NOMO-1 treated with DMSO at 0.1 percent for 48 hours (cell line): ENCODE data around the gene MMP27.
"Not testable (repeated sequence)": the region's sequence is repeated elsewhere in the genome, so short reads cannot be mapped to it uniquely, and the experiment has no call there.

Experiments used
- DNase-seq: peaks from one replicate; lab custom pipeline; 2025; ENCODE audit not compliant: unreplicated experiment; lab: John Stamatoyannopoulos, UW

MMP27 gene, protein sequence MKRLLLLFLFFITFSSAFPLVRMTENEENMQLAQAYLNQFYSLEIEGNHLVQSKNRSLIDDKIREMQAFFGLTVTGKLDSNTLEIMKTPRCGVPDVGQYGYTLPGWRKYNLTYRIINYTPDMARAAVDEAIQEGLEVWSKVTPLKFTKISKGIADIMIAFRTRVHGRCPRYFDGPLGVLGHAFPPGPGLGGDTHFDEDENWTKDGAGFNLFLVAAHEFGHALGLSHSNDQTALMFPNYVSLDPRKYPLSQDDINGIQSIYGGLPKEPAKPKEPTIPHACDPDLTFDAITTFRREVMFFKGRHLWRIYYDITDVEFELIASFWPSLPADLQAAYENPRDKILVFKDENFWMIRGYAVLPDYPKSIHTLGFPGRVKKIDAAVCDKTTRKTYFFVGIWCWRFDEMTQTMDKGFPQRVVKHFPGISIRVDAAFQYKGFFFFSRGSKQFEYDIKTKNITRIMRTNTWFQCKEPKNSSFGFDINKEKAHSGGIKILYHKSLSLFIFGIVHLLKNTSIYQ

DNA sequence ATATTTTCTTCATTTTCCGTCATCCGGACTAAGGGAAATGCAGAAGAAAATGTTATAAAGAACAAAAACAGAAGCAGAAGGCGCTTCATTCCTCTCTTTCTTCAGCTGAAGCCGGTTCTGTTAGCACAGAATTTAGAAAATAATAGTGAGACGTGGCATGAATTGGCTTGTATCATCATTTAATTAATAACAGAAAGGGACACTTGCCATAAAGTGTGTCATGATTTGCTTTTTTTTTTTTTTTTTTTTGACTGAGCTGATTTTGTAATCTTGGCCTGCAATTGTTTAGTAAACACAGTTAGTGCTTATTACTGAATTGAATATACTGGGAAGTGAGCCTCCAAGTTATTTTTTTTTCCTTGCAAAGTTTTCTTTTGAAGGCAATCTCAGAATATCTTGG is at the start of gene MMP27:
TSS of gene MMP27 (minus strand) at position 144 of the 400 bp plus-strand sequence. CDS start at position 89, 55 bp downstream.
- no peak for DNase-seq

DNA sequence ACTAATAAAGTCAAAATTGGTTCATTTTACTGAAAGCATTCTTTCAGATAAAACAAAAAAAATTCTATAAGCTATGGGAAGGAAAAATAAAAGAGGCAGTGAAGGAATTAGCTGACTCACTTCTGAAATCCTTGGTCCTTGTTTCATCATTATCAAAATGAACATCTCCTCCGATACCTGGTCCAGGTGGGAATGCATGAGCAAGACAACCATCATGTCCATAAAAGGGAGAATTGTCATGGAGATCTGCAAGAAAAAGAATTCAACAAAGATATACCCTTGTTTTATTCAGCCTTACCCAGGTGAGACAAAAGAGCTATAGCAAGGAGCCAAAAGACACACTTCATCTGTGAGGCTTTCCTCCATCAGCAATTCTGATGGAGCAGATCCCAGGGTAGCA is 47.7 kb upstream of the MMP27 start:
- no peak for DNase-seq

DNA sequence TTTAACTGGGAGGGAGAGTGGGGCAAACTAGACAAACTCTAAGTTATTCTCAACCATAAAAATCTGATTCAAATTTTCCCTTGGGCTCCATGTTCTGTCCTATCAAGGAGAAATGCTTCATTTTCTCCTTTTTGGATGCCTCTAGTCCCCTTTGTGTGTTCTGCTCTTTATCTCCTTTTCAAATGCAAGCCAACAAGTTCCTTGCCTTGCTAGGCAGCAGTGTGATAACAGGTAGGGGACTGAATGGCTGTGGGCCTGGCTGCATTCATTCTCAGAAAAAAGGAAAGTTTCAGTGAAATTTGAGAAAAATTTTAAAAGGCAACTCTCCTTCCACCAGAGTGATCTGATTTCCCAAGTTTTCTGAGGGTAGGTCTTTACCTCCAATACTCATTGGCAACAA is 46.1 kb upstream of the MMP27 start:
- no peak for DNase-seq

DNA sequence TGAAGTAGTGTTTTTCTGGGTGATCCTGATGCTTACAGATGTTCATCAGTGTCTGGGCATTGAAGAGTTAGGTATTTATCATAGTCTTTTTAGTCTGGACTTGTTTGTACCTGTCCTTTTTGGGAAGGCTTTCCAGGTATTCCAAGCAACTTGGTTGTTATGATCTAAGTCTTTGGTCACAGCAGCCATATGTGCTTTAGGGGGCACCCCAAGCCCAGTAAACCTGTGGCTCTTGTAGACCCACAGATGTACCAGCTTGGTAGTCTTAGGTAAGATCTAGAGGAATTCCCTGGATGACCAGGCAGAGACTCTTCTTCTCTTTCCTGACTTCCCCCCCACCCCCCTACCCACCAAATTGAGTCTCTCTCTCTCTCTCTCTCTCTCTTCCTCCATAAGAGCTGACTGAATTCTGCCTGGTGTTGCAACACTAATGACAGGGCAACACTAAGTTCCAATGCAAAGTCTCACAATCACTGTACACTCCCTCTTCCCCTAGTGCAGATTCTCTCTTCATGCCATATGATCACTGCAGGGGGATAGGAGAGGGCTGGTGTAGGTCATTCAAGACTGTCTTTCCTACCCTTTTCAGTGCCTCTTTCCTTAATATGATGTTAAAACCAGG is 43.6 kb upstream of the MMP27 start:
- no peak for DNase-seq

DNA sequence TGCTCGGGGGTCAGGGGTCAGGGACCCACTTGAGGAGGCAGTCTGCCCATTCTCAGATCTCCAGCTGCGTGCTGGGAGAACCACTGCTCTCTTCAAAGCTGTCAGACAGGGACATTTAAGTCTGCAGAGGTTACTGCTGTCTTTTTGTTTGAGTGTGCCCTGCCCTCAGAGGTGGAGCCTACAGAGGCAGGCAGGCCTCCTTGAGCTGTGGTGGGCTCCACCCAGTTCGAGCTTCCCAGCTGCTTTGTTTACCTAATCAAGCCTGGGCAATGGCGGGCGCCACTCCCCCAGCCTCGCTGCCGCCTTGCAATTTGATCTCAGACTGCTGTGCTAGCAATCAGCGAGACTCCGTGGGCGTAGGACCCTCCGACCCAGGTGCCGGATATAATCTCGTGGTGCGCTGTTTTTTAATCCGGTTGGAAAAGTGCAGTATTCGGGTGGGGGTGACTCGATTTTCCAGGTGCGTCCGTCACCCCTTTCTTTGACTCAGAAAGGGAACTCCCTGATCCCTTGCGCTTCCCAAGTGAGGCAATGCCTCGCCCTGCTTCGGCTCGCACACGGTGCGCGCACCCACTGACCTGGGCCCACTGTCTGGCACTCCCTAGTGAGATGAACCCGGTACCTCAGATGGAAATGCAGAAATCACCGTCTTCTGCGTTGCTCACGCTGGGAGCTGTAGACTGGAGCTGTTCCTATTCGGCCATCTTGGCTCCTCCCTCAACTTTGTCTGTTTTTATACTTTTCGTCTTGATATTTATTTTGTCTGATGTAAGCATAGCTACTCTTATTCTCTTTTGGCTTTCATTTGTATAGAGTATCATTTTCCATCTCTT is 41.4 kb upstream of the MMP27 start:
- DNase-seq, result not testable (repeated sequence)

DNA sequence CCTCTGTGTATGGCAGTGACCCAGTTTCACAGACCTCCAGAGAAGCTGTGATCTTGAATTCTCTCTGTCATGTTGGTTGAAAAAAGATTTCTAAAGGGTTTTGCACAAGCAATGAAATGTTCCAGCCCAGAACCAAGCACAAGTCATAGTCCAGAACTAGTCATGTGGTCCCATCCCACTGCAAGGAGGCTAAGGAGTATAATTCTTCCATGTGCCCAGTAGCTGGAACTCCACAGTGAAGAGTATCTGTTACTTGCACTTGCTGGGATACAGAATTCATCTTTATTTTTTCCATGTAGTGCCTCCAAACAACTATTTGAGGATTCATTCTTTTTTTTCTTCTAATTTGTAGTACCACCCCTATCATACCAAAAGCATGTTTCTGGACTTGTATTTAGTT is 29.1 kb upstream of the MMP27 start:
- no peak for DNase-seq

DNA sequence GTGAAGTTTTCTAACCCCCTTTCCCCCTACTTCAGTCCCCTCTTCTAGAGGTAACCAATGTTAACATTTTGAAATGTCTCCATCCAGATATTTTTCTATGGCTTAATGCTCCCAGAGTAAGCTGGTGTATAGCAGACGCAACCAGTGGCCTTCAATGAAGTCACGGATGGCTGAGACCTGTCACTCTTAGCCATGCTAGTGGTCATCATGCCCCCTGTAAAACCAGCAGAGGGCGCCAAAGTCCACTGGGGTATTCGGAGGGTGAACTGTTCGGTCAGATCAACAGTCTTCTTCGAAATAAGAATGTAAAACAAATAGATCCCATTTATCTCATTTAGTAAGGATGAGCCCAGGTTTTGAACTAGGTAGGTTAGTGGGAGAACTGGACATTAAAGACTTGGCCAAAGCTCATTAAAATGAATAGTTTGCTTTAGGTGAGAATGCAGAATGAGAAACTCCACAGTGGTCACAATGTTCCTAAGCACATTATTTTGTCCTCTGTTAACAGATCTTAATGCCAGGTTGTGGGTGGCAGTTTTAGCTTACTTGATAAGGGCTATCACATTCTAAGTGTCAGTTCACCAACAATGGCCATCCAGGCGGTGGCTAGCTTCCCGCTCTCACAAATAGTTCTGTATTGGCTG is 27.8 kb upstream of the MMP27 start:
- DNase-seq, result peak; percentile 46

DNA sequence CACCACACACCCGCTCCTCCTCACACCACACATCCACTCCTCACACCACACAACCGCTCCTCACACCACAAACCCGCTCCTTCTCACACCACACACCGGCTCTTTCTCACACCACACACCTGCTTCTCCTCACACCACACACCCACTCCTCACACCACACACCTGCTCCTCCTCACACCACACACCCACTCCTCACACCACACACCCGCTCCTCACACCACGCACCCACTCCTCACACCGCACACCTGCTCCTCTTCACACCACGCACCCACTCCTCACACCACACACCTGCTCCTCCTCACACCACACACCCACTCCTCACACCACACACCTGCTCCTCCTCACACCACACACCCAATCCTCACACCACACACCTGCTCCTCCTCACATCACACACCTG is 25.4 kb upstream of the MMP27 start:
- not testable (repeated sequence) for DNase-seq

DNA sequence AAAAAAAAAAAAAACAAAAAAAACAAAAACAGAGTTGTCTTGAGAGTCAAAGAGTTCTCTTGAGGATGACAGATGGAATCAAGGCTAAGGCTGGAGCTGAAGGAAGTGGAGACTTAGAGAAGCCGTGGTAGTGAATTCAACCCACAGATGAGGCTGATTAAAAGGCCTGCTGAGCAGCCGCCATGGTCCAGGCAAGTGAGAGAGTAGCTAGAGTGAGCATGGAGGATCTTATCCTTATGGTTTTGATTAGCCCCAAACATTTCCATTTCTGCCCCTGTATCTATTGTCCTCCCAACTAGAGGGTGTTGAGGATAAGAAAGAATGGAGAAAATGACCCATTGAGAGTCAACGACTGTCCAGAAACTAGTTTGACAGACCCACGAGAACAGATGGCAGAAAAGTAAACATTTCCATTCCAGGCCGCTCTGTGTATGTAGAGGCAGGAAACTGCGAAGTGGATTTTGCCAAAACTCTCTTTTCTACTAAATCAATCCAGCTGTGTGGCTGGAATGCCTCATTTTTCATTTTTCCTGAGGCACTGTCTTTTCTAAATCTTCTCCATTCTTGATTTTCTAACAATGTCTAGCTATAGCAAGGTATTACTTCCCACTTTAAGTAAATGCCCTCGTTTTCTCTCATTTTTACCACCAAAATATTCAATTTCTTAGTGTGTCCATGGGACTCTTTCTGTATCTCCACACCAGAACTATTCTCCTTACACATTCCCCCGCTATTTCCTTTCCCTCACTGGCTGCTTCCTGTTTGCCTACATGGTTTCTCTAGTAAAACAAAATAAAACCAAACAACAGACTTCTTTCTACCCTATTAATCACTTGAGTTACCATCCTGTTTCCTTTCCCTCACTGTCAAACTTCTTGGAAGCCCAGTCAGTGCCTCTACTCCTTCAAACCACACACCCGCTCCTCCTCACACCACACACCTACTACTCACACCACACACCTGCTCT is 24.6 kb upstream of the MMP27 start:
- DNase-seq, result no peak

DNA sequence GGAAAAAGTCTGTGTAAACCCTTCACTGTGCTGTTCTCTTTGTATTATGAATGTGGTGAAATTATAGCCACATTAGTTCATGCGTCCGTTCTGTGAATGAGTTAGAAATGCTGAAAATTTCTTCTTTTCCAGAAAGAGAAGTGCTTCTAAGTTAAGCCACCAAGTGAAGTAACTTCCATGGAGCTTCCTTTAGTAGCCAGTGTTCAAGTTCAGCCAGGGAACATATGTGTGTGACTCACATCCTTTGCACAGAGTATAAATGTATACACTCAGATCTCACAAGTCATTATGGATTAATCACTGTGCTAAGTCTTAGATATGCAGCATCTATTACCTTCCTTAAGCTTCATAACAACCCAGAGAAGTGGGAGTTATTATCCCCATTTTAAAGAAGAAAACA is 22.3 kb upstream of the MMP27 start:
- DNase-seq, result peak; percentile 80

DNA sequence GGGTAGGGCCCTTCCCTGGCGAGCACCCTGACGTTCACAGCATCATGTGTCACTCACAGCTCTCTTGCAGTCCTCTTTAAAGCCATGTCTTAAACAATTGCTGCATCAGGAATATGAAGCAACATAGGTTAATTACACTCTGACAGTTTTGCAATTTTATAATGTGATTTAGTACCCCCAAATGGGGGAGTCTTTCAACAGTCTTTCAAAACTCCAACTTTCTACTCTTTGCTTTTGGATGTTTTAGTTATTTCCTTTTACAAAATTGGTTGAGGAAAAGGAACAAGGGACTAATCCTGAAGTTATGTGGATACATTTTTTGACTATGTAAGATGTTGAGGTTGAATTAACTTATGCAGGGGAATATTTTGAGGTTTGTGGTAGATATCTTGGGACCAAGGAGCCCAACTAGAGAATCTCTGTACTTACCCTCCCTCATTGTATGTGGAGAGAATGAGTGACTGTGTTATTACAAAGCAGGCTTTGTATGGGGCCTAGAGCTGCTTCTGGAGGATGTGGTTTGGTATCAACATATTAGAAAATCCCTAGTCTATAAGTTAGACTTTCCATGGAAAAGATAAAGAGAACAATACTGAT is 19.4 kb upstream of the MMP27 start, which contains the start of gene MMP8:
TSS of gene MMP8 (minus strand) at position 51 of the 597 bp plus-strand sequence. CDS start 99 bp downstream, outside the sequence.
- DNase-seq, result peak; percentile 77

DNA sequence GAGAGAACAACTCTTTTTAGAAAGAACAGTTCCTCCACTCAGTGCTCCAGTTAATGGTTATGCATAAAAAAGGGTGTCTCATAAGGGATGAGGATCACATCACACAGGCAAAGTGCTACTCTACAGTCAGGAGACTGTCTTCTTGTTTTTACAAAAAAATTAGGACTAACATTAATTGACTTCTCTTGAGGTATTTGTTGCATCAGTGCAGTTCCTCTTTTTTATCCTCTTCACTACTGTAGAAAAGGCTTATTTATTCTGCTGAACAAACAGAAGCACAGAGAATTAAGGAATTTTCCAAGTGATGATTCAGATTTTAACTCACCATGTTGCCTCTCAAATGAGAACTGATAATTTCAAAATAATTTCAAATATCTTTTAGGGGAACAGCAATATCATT is 17.3 kb upstream of the MMP27 start:
- peak; percentile 90 for DNase-seq

DNA sequence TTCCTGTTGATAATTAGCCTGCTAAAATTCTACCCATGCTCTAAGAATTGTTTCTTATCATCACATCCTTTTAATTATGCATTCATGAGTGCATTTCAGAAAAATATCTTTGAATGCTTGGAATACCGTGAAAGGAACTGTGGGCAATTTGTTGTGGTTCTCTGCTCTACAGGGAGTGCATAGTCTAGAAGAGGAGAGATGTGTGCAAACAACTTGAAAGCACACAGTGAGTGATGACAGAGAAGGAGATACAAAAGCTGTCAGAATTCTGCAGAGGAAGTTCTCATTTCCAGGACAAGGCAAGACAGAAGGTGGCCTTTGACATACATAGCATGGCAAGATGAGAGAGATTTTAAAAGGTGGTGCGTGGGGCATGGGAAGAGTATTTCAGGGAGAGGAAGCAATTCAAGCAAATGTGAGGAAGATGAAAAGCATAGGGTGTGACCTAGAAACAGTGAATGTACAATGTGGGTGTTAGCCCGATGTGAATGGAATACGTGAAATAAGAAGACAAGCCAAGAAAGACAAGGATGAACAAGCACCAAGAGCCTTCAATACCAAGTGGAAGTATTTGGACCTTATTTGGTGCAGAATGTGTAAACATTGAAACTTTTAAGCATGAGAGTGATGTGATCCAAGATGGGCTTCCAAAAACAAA is 14.2 kb upstream of the MMP27 start:
- DNase-seq, result no peak

DNA sequence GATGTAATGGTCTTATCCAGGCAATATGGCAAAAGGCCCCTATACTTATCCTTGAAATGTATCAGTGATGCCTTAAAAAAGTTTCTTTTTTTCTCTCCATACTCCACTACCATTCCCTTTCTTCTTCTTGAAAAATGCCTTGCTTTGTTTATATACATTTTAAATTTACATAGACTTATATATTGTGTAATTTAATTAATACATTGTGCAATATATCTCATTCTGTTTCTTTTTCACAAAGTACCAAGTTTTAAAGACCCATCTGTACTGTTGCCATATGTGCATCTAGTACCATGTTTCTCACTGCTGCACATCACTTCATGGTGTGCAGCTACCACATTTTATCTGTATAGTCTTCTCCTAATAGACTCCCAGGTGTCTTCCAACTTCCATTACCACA is 11.7 kb upstream of the MMP27 start:
- DNase-seq, result no peak

DNA sequence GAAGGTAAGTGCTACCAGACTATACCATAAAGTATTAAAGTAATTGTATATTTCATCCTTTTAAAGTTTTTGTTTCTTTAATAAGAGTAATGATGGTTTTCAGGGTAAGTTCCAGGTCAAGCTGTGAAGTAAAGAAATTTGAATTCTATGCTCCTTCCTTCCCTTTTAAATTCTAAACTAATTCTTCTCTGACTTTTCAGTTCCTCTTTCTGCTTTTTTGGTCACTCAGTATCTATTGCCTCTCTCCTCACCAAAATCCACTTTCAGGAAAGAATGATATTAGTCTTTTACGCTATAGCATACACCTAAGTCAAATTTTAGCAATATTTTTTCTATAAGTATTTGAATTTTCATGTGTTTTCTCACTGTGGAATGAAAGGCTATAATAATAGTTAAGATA is 11.0 kb upstream of the MMP27 start:
- DNase-seq, result peak; percentile 72

DNA sequence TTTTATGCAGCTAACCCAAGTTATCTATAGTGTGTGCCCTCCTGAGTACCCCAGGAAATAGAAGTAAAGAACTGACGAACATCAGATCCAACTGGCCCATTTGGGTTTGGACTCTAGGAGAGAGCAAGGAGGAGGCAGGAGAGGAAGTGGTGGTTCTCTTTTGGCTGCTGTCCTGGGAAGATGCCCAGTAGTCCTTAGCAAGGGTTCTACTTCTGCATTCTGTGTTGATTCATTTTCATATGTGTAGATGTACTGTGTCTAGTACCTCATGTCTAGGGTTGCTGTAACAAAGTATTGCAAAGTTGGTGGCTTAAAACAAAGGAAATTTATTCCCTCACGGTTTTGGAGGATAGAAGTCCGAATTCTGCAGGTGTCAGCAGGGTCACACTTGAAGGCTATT is 6.6 kb upstream of the MMP27 start:
- peak; percentile 54 for DNase-seq

DNA sequence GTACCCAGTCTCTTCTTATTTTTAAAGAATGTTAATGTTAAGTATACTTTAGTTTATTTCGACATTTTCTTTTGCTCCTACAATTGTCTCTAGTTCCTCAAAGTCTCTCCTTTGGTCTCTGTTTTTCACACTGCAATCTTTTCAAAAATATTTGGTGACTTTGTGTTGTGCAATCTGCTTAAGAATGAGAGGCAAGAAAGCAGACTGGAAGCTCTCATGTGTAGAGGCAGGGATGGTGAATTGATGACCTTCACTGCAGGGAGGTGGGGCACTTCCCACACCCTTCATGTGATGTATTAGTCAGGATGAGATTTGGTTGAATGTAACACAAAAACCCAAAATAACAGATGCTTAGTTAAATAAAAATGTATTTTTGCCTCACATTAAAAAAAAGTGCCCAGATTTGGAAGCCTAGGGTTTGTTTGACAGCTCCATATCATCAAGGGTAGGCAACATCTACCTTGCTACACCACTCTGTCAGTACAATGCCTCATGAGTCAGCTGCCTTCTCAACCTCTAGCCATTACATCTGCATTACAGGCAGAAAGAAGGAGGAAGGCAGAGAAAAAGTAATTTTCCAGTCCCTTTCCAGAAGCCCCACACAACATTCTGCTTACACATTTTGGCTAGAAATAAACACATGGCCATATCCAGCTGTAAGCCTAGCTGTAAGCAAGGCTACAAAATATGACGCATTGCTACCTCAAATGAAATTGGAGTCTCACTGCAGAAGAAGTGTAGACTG is 3.8 kb upstream of the MMP27 start:
- peak; percentile 83 for DNase-seq

DNA sequence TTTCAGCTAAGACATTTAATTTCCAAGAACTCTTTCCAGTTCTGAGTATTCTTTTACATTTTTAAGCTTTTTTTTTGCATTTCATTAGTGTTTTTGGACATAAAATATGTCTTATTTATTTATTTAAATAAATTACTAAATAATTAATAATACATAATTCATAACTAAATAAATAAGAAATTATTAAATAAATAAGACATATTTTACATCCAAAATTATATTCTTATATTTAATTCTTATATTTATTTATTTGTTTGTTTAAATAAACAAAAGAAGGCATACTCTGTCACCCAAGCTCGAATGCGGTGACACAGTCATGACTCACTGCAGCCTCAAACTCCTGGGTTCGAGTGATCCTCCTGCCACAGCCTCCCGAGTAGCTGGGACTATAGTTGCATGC is 3.1 kb upstream of the MMP27 start:
- DNase-seq, result no peak
